CD4-positive, alpha-beta T cell (primary cell): ENCODE measurements around the gene ADCY2. TPM values are rescaled to one million over a fixed set of nuclear protein-coding genes. Genes with fewer than 3 reads are reported as not detected.

ENCODE experiments used
- ATAC-seq: fragments of 200-7000 bp; cut with Tn5 transposase; one replicate; pipeline ENCODE4 v1.10.0; 2022; ENCODE audit warnings: mild to moderate bottlenecking; ENCODE audit not compliant: poor library complexity
- CTCF ChIA-PET: fragments of 350-600 bp; sonication (Branson Sonifier 250); formaldehyde crosslinking; loops from one replicate; lab custom pipeline; 2021; ENCODE audit warnings: antibody characterized with exemption, inconsistent platforms; lab: Charles Lee
- POLR2A ChIA-PET: fragments of 350-600 bp; sonication (Branson Sonifier 250); formaldehyde crosslinking; loops from one replicate; lab custom pipeline; 2021; ENCODE audit warnings: antibody characterized with exemption, inconsistent platforms; lab: Charles Lee
- DNase-seq, 14 experiments: peaks; one replicate each; pipeline ENCODE4 v3.0.0-alpha.2; 2013 to 2020; ENCODE audit warnings: mixed read lengths in 2 of 14
- H3K27ac ChIP-seq, 2 donors: one replicate each; pipeline versions ENCODE4 v1.5.1 to v1.7.0; 2013; ENCODE audit warnings: low read length in 2 of 2, low read depth in 1 of 2, mild to moderate bottlenecking in 1 of 2
- H3K27me3 ChIP-seq, 2 experiments: 1 replicate in 1 of 2; 2 replicates in 1 of 2; pipeline versions ENCODE4 v1.6.1 to v1.7.0; 2013; ENCODE audit warnings: low read length in 2 of 2, control low read depth in 1 of 2, mild to moderate bottlenecking in 1 of 2, moderate library complexity in 1 of 2; ENCODE audit not compliant: insufficient read depth in 2 of 2, control insufficient read depth in 1 of 2
- H3K36me3 ChIP-seq: one replicate; pipeline ENCODE4 v1.6.1; 2013; ENCODE audit warnings: low read length, control low read depth; ENCODE audit not compliant: insufficient read depth
- H3K4me1 ChIP-seq: one replicate; pipeline ENCODE4 v1.6.1; 2013; ENCODE audit warnings: low read length, control low read depth; ENCODE audit not compliant: insufficient read depth
- H3K4me3 ChIP-seq: one replicate; pipeline ENCODE4 v1.5.1; 2013; ENCODE audit warnings: mild to moderate bottlenecking, low read length, moderate library complexity
- H3K9me3 ChIP-seq, 2 experiments: 1 replicate in 1 of 2; 2 replicates in 1 of 2; pipeline versions ENCODE4 v1.6.1 to v1.7.0; 2013; ENCODE audit warnings: low read length in 2 of 2, mild to moderate bottlenecking in 2 of 2, control low read depth in 1 of 2, moderate library complexity in 1 of 2; ENCODE audit not compliant: control insufficient read depth in 1 of 2, insufficient read depth in 1 of 2
- H3K27ac Mint-ChIP-seq: one replicate; pipeline ENCODE4 v1.8.0; 2020; ENCODE audit warnings: mixed read lengths
- H3K27me3 Mint-ChIP-seq: one replicate; pipeline ENCODE4 v1.8.0; 2021; ENCODE audit warnings: mixed read lengths
- H3K36me3 Mint-ChIP-seq: one replicate; pipeline ENCODE4 v1.8.0; 2021; ENCODE audit warnings: low read depth, mixed read lengths
- H3K4me1 Mint-ChIP-seq: one replicate; pipeline ENCODE4 v1.8.0; 2021; ENCODE audit warnings: low read depth, mixed read lengths
- H3K4me3 Mint-ChIP-seq: one replicate; pipeline ENCODE4 v1.8.0; 2020; ENCODE audit warnings: mild to moderate bottlenecking, mixed read lengths
- H3K9me3 Mint-ChIP-seq: one replicate; pipeline ENCODE4 v1.8.0; 2020; ENCODE audit warnings: mixed read lengths
- CTCF ChIP-seq: fragments of 200-600 bp; IDR thresholded peaks from one replicate; pipeline ENCODE4 v1.8.0; 2022; ENCODE audit warnings: antibody characterized with exemption, mild to moderate bottlenecking
- intact Hi-C, 2 experiments: fragments of 100-400 bp; cut with DNase I in 1 of 2; cut with micrococcal nuclease in 1 of 2; formaldehyde crosslinking; loops; one replicate each; pipeline versions ENCODE4 v1.15.1 to v1.9.0; 2023 to 2025; cut with DNase I, micrococcal nuclease
- total RNA-seq, 174 experiments: library from RNA in 2 of 174; stranded (reverse) in 2 of 174; gene quantifications; one replicate each; pipeline ENCODE4 v1.2.3 and lab custom pipeline; 2021 to 2026

ADCY2 gene
- total RNA-seq, 2 experiments from 2014 or later = not detected

DNA sequence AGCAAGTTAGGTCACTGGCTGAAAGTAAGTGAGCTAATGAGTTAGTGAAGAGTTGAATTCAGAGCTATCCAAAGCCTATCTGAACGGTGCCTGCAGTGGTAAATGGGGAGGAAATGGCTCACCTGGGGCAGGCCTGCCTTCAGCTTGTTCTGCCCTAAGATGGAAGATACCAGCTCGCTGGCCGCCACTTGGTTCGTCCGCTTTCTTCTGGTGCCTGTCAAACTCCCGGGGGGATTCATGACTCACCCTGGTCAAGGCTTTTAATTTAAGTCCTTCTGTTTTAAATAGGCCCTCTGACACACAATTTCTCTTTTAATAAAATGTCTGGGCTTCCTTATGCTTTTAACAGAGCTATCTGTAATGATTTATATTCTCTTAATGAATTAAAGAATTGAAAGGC, 376.2 kb downstream of the ADCY2 start:
- Histone ChIP-seq H3K4me1 (no peaks in the 10 kb centered on the region), H3K36me3 (no peaks in the 10 kb centered on the region), H3K4me3 (no peak overlapping the region), H3K27me3 (peaks cover 6 to 18% of the 10 kb centered on the region in 2 experiments), H3K9me3 (no peaks in the 10 kb centered on the region), H3K27ac (no peak overlapping the region)
- ChIA-PET POLR2A (no interaction called here), CTCF (interaction anchor here (0.8 kb wide), 1 partner anchor 11 kb away, joined by 3 read pairs; no protein-coding TSS in a partner anchor)
- no peak for TF ChIP-seq CTCF
- Mint-ChIP-seq H3K36me3 (no peaks in the 10 kb centered on the region), H3K27ac (no peak overlapping the region), H3K9me3 (no peaks in the 10 kb centered on the region), H3K4me1 (no peaks in the 10 kb centered on the region), H3K4me3 (no peak overlapping the region), H3K27me3 (peaks cover 61% of the 10 kb centered on the region)
- no peak for ATAC-seq
- intact Hi-C loops = no loop called here
- no peak for DNase-seq

DNA sequence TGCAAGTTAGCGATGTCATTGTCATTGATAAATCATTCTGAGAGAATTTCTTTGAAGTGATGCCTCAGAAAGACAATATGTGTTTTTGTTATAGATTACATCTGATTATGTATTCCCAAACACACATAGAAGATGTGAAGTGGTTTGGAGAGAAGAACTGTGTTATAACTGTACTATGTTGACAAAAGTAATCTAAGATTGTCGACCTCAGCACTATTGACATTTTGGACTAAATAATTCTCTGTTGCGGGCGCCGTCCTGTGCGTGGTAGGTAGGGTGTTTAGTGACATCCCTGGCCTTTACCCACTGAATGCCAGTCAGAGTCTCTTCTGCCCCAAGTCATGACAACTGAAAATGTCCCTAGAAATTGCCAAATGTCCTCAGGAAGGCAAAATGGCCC, 377.2 kb downstream of the ADCY2 start:
- Mint-ChIP-seq H3K27me3 (peaks cover 65% of the 10 kb centered on the region), H3K27ac (no peak overlapping the region), H3K36me3 (no peaks in the 10 kb centered on the region), H3K4me3 (no peak overlapping the region), H3K4me1 (no peaks in the 10 kb centered on the region), H3K9me3 (no peaks in the 10 kb centered on the region)
- no peaks in the 10 kb centered on the region for H3K9me3 ChIP-seq
- peaks cover 7 to 26% of the 10 kb centered on the region in 2 experiments for H3K27me3 ChIP-seq
- no peak overlapping the region for H3K4me3 ChIP-seq
- no peaks in the 10 kb centered on the region for H3K4me1 ChIP-seq
- CTCF ChIA-PET = no interaction called here
- H3K36me3 ChIP-seq = no peaks in the 10 kb centered on the region
- no peak for DNase-seq
- TF ChIP-seq CTCF = no peak
- intact Hi-C loops = no loop called here
- POLR2A ChIA-PET = interaction anchor here (0.8 kb wide), 1 partner anchor 23 kb away, joined by 3 read pairs; no protein-coding TSS in a partner anchor
- no peak for ATAC-seq
- no peak overlapping the region for H3K27ac ChIP-seq

DNA sequence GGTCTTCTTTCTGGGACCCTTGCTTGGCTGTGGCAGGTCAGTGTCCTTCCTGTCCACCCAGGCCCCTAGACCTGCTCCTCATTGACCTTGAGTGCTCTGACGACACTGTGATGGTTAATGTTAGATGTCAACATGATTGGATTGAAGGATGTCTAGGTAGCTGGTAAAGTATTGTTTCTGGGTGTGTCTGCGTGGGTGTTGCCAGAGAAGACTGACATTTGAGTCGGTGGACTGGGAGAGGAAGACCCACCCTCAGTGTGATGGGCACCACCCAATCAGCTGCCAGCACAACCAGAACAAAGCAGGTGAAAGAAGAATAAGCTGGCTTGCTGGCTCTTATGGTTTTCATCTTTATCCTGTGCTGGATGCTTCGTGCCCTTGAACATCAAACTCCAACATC, 380.5 kb downstream of the ADCY2 start:
- H3K27ac Mint-ChIP-seq = no peak overlapping the region

More for the DNA sequence above, 380.5 kb downstream of the ADCY2 start:
- no peaks in the 10 kb centered on the region for H3K9me3 Mint-ChIP-seq
- intact Hi-C loops = no loop called here
- H3K27me3 Mint-ChIP-seq = peaks cover 74% of the 10 kb centered on the region
- ATAC-seq (no peak), DNase-seq (no peak)
- CTCF ChIA-PET = no interaction called here
- Histone ChIP-seq H3K27ac (no peak overlapping the region), H3K27me3 (peaks cover 17 to 39% of the 10 kb centered on the region in 2 experiments), H3K9me3 (peaks cover 0 to 3% of the 10 kb centered on the region in 2 experiments), H3K4me3 (no peak overlapping the region), H3K36me3 (no peaks in the 10 kb centered on the region), H3K4me1 (peaks cover 16% of the 10 kb centered on the region)
- H3K4me3 Mint-ChIP-seq = no peak overlapping the region
- peaks cover 16% of the 10 kb centered on the region for H3K4me1 Mint-ChIP-seq
- POLR2A ChIA-PET = no interaction called here
- TF ChIP-seq CTCF = no peak
- H3K36me3 Mint-ChIP-seq = no peaks in the 10 kb centered on the region
